IPS DF 6.9 (cell line): ENCODE measurements around the gene LRRC75A.

ENCODE experiments used
- DNase-seq: peaks from one replicate; pipeline ENCODE4 v3.0.0-alpha.2; 2013; ENCODE audit warnings: low read depth, low spot score
- H3K27ac ChIP-seq: one replicate; pipeline ENCODE4 v1.5.1; 2013; ENCODE audit warnings: low read length, control low read depth
- H3K27me3 ChIP-seq: 2 replicates; pipeline ENCODE4 v1.6.1; 2013; ENCODE audit warnings: mild to moderate bottlenecking, low read length; ENCODE audit not compliant: control insufficient read depth, insufficient read depth
- H3K36me3 ChIP-seq: 2 replicates; pipeline ENCODE4 v1.6.1; 2013; ENCODE audit warnings: low read length; ENCODE audit not compliant: control insufficient read depth, insufficient read depth
- H3K4me1 ChIP-seq: 2 replicates; pipeline ENCODE4 v1.6.1; 2013; ENCODE audit warnings: low read length; ENCODE audit not compliant: control insufficient read depth, insufficient read depth
- H3K4me3 ChIP-seq: 2 replicates; pipeline ENCODE4 v1.5.1; 2013; ENCODE audit warnings: mild to moderate bottlenecking, low read length
- H3K9me3 ChIP-seq: 2 replicates; pipeline ENCODE4 v1.6.1; 2013; ENCODE audit warnings: low read length, inconsistent platforms; ENCODE audit not compliant: control insufficient read depth, insufficient read depth
- WGBS: extraction: QIAGEN DNeasy Blood & Tissue Kit; methylation state at CpG from one replicate; pipeline ENCODE4 v1.1.7; 2013; ENCODE audit warnings: mixed read lengths, missing lambda C conversion rate; ENCODE audit not compliant: insufficient read length, insufficient coverage; 5-methylcytosine and 5-hydroxymethylcytosine counted together

LRRC75A gene

GRCh38 chr17:16463358-16464302, 28.4 kb downstream of the LRRC75A start:
- H3K9me3 ChIP-seq, result no peaks in the 10 kb centered on the region
- no peak for DNase-seq
- H3K36me3 ChIP-seq, result no peaks in the 10 kb centered on the region; the same call in 1 of the 2 replicates
- peaks cover 12% of the 10 kb centered on the region; the same call in 1 of the 2 replicates for H3K4me1 ChIP-seq
- no peaks in the 10 kb centered on the region for H3K27me3 ChIP-seq
- H3K4me3 ChIP-seq, result no peak overlapping the region
- H3K27ac ChIP-seq, result no peak overlapping the region
- WGBS, result no CpG with 5 or more reads among the region's 13 CpGs

GRCh38 chr17:16462070-16462864, 29.7 kb downstream of the LRRC75A start:
- WGBS, result no CpG with 5 or more reads among the region's 20 CpGs
- Histone ChIP-seq H3K27ac (no peak overlapping the region), H3K9me3 (no peaks in the 10 kb centered on the region), H3K4me1 (peaks cover 12% of the 10 kb centered on the region; the same call in 1 of the 2 replicates), H3K27me3 (no peaks in the 10 kb centered on the region), H3K4me3 (no peak overlapping the region), H3K36me3 (no peaks in the 10 kb centered on the region; the same call in 1 of the 2 replicates)
- no peak for DNase-seq

- no peak overlapping the region for H3K4me3 ChIP-seq
- no peak for DNase-seq
- no peak overlapping the region for H3K27ac ChIP-seq
- H3K9me3 ChIP-seq, result no peaks in the 10 kb centered on the region
- no peaks in the 10 kb centered on the region for H3K27me3 ChIP-seq
- WGBS, result no CpG with 5 or more reads among the region's 3 CpGs
- H3K36me3 ChIP-seq, result no peaks in the 10 kb centered on the region; the same call in 1 of the 2 replicates
- peaks cover 12% of the 10 kb centered on the region; the same call in 1 of the 2 replicates for H3K4me1 ChIP-seq
Measured at GRCh38 chr17:16461606-16461866, 30.5 kb downstream of the LRRC75A start.

GRCh38 chr17:16460796-16461605, 31.0 kb downstream of the LRRC75A start:
- WGBS, result no CpG with 5 or more reads among the region's 17 CpGs
- no peak for DNase-seq
- Histone ChIP-seq H3K36me3 (no peaks in the 10 kb centered on the region; the same call in 1 of the 2 replicates), H3K4me3 (no peak overlapping the region), H3K9me3 (no peaks in the 10 kb centered on the region), H3K27ac (no peak overlapping the region), H3K27me3 (no peaks in the 10 kb centered on the region), H3K4me1 (peaks cover 9% of the 10 kb centered on the region; the same call in 1 of the 2 replicates)

- no CpG with 5 or more reads among the region's 5 CpGs for WGBS
- 0 out of 2 replicates have a peak, but pooled peaks cover 8% of the 10 kb centered on the region for H3K4me1 ChIP-seq
- H3K36me3 ChIP-seq, result no peaks in the 10 kb centered on the region; the same call in 1 of the 2 replicates
Measured at GRCh38 chr17:16459855-16460550, 32.0 kb downstream of the LRRC75A start.

GRCh38 chr17:16459271-16459670, 32.7 kb downstream of the LRRC75A start:
- WGBS, result no CpG with 5 or more reads among the region's 11 CpGs
- Histone ChIP-seq H3K4me3 (no peak overlapping the region), H3K27me3 (no peaks in the 10 kb centered on the region), H3K36me3 (no peaks in the 10 kb centered on the region; the same call in 1 of the 2 replicates), H3K4me1 (0 out of 2 replicates have a peak, but pooled peaks cover 8% of the 10 kb centered on the region), H3K9me3 (no peaks in the 10 kb centered on the region), H3K27ac (no peak overlapping the region)
- DNase-seq, result no peak

More at GRCh38 chr17:16459855-16460550, 32.0 kb downstream of the LRRC75A start:
- no peak for DNase-seq
- Histone ChIP-seq H3K9me3 (no peaks in the 10 kb centered on the region), H3K4me3 (no peak overlapping the region), H3K27me3 (no peaks in the 10 kb centered on the region), H3K27ac (no peak overlapping the region)

GRCh38 chr17:16456742-16457316, 35.2 kb downstream of the LRRC75A start:
- no peak overlapping the region for H3K27ac ChIP-seq
- no CpG with 5 or more reads among the region's 9 CpGs for WGBS
- no peaks in the 10 kb centered on the region for H3K27me3 ChIP-seq
- H3K36me3 ChIP-seq, result no peaks in the 10 kb centered on the region
- H3K4me1 ChIP-seq, result 0 out of 2 replicates have a peak, but pooled peaks cover 4% of the 10 kb centered on the region
- no peak for DNase-seq
- no peaks in the 10 kb centered on the region for H3K9me3 ChIP-seq
- no peak overlapping the region for H3K4me3 ChIP-seq

GRCh38 chr17:16455997-16456741, 35.8 kb downstream of the LRRC75A start:
- Histone ChIP-seq H3K36me3 (no peaks in the 10 kb centered on the region), H3K9me3 (no peaks in the 10 kb centered on the region), H3K27me3 (no peaks in the 10 kb centered on the region), H3K4me3 (no peak overlapping the region), H3K4me1 (0 out of 2 replicates have a peak, but pooled peaks cover 4% of the 10 kb centered on the region), H3K27ac (no peak overlapping the region)
- 80% methylated on average over 1 of the region's 5 CpGs for WGBS
- no peak for DNase-seq

GRCh38 chr17:16453493-16453851, 38.5 kb downstream of the LRRC75A start:
- WGBS, result no CpG with 5 or more reads among the region's 4 CpGs
- H3K4me1 ChIP-seq, result no peaks in the 10 kb centered on the region

More at GRCh38 chr17:16453493-16453851, 38.5 kb downstream of the LRRC75A start:
- no peaks in the 10 kb centered on the region for H3K27me3 ChIP-seq
- no peak overlapping the region for H3K4me3 ChIP-seq
- H3K27ac ChIP-seq, result no peak overlapping the region
- no peak for DNase-seq
- H3K9me3 ChIP-seq, result no peaks in the 10 kb centered on the region
- peaks cover 4% of the 10 kb centered on the region; the same call in 1 of the 2 replicates for H3K36me3 ChIP-seq
